Measurements from ENCODE around the gene CDH23.

DNA sequence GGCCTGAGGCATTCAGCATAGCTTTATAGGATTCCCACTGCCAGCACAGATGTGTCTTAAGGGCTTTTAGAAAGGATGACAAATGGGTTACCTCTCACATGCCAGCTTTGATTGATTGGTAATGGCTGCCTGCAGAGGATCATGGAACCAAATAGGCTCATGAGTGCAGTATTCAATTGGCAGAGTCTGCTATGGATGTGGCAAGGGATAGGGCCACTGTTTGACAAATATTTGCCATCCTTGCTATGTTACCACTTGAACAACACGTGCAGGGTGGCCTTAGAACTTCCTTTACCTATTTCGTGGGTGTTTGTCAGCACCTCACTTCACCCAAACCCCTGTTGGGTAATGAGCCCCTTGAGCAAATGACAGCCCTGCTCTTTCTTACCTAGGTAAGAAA is 183.7 kb downstream of the CDH23 start:
- TF ChIP-seq, protein P1, sequence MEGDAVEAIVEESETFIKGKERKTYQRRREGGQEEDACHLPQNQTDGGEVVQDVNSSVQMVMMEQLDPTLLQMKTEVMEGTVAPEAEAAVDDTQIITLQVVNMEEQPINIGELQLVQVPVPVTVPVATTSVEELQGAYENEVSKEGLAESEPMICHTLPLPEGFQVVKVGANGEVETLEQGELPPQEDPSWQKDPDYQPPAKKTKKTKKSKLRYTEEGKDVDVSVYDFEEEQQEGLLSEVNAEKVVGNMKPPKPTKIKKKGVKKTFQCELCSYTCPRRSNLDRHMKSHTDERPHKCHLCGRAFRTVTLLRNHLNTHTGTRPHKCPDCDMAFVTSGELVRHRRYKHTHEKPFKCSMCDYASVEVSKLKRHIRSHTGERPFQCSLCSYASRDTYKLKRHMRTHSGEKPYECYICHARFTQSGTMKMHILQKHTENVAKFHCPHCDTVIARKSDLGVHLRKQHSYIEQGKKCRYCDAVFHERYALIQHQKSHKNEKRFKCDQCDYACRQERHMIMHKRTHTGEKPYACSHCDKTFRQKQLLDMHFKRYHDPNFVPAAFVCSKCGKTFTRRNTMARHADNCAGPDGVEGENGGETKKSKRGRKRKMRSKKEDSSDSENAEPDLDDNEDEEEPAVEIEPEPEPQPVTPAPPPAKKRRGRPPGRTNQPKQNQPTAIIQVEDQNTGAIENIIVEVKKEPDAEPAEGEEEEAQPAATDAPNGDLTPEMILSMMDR (conservative IDR thresholded peaks at IDR 0.05; ENCODE audit: low read length): no peak
- no peak for TF ChIP-seq EZH2phosphoT487 (IDR thresholded peaks at IDR 0.05; ENCODE audit: borderline replicate concordance)

Data from Loucy (cell line).